Femur (tissue), 1 donor: Measurements from ENCODE around the gene INPP5D.
"Not testable (repeated sequence)": the region's sequence is repeated elsewhere in the genome, so short reads cannot be mapped to it uniquely, and the experiment has no call there.

Source experiments
- DNase-seq: peaks from one replicate; pipeline ENCODE4 v3.0.0-alpha.2; 2017

INPP5D gene

DNA sequence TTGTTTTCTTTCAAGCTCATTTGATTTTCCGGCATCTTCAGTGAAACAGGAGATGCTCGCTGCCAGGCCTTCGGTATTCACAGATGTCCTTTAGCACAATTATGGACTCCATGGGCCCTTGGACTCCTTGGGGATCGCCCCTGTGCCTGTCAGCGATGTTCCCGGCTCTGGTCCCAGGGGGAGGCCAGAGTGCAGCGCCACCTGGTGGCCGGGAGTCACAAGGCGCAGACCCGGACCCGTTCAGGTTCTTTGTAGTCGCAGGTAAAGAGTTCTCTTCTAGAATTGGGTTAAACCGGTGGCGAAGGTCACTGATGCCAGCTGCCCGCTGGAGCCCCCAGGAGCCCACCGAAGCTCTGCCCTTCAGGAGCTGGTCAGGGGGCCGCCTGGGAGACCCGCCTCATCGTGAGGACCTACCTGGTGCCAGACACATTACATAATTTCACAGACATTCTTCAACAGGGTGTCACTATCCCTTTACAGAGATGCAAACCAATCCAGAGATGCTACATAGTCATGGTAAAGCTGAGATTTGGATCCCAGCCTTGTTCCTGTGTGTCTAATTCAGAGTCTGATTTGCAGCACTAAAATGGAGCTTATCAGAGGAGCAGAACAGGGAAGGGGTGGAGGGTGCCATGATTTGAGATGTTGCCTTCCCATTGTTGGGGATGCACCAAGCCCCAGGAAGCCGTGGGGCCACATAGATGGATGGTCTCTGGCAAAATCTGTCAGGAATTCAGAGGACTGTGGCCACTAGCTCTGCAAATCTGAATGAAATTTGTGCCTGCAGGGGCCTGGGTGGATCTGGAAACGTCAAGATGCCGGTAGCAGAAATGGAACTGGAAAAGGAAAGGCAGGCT, 6.0 kb upstream of the INPP5D start:
- DNase-seq = no peak

DNA sequence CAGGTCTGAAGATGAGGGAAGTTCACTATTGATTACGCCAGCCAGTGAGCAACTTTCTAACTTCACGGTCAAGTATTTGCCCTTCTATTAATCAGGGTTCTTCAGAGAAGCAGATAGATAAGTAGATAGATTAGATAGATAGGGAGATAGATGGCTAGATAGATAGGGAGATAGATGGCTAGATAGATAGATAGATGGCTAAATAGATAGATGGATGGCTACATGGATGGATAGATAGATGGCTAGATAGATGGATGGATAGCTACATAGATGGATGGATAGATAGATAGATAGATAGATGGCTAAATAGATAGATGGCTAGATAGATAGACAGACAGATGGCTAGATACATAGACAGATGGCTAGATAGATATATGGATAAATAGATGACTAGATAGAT, 4.8 kb upstream of the INPP5D start:
- no peak for DNase-seq

DNA sequence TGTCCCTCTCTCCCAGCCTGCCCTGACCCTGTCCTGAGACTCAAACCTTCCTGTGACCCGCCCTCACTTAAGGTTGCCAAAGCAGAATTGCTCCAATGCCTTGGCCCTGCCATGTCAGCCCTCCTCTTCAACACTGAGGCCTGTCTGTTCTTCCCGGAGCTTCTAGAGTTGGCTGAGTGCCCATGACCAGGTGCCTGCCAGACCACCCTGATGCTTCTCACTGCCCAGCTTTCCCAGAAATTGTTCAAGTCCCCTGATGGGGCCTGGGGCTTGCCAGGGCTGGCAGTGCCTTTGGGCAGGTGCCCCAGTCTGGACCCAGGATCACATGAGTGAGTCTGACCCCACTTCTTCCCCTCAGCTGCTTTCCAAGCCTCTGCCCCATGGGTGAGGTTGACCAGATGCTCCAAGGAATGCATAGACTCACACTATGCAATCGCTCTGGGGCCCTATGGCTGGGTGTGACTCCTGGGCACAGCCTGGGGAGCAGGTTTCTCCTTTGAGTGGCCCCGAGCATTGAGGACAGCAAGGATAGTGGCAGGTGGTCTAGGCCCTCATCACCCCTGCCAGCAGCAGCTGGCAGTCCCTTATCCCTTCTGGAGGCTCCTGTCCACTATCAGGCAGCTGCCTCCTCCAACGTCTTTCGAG, 3.1 kb upstream of the INPP5D start:
- peak; percentile 43 for DNase-seq

DNA sequence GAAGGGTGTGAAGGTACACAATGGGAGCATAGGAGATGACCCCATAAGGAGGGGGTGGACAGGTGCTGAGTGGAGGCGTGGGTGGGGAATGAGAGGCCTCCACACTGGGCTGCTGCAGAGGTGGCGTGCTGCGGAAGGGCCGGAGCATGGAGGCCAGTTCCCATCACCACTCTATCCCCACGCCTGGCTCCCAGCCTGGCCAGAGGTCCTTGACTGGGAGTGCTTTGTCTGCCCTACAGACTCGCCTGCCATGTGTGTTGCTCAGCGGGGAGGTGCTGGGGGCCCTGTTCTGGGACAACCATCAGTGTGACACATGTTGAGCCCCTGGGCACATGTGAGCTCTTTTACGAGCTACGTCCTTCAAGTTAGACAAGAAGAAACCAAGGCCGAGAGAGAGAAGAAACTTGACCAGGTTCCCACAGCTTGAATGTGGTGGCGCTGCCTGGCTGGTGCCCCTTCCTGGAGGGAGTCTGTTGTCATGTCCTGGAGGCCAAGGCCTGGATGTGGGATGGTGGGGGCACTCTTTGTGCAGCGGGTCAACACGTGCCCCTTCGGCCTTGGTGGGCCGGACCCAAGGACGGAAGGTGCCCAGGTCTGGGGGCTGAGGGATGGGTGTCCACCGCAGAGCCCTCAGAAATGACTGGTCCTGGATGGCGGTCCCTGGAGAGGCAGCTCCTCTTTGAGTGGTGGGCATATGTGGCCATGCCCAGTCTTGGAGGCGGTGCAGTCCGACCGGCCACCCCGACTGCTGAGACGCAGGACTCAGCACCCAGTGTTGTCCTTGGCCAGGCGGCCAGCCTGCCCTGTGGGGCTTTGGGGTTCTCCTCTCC, 1.2 kb upstream of the INPP5D start:
- no peak for DNase-seq

DNA sequence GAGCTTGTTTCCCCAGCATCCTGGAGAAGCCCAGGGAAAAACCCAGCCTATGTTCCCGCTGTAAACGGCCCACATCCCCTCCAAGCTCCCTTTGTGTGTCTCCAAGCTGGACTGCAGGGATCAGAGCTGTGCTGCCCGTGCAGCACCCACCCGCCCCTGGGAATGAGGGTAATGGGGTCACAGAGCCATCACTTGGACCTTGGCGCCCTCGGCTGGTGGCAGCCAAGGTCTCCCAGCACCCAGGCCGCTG, 670 bp upstream of the INPP5D start:
- no peak for DNase-seq

DNA sequence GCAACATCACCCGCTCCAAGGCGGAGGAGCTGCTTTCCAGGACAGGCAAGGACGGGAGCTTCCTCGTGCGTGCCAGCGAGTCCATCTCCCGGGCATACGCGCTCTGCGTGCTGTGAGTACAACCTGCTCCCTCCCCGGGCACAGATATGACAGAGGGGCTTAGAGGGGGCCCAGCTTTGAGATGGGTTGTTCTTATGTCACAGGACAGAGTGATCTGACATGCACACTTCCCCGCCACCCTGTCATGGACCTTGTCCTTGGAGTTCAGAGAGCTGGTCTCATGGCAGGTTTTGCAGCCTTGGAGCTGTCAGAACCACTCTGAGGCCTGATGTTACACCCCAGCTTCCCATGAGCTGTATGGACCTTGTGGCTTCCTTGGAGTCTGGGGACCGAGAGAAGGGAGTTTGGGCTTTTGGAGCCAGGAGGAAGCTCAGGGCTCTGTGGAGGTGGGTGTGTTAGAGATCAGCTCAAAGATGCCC, 398 bp downstream of the INPP5D start:
- no peak for DNase-seq

DNA sequence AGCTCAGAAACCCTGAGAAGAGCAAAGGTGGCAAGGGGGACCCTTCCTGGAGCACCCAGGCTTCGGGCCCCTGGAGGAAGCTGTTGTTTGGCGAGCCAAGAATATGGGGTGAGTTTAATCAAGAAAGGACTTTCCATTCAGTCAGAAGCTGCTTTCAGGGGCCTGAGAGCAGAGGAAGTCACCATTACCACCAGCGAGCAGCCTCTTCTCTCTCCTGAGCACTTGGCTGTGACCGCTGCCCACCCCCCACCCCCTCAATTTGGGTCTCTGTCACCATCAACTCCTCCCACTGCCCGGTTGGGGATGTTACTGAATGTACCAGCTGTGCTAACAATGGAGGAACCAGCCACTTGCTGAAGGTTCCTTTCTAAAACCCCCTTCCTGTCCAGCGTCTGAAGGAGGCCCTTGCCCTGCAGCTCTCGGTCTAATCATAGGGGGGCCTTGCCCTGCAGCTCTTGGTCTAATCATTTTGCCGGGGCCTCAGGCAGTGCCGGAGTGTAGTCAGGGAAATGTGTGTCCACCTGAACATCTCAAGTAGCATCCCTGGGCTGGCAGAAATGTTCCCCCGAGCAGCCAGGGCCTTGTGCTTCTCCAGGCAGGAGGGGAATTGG, 943 bp downstream of the INPP5D start:
- DNase-seq = no peak

DNA sequence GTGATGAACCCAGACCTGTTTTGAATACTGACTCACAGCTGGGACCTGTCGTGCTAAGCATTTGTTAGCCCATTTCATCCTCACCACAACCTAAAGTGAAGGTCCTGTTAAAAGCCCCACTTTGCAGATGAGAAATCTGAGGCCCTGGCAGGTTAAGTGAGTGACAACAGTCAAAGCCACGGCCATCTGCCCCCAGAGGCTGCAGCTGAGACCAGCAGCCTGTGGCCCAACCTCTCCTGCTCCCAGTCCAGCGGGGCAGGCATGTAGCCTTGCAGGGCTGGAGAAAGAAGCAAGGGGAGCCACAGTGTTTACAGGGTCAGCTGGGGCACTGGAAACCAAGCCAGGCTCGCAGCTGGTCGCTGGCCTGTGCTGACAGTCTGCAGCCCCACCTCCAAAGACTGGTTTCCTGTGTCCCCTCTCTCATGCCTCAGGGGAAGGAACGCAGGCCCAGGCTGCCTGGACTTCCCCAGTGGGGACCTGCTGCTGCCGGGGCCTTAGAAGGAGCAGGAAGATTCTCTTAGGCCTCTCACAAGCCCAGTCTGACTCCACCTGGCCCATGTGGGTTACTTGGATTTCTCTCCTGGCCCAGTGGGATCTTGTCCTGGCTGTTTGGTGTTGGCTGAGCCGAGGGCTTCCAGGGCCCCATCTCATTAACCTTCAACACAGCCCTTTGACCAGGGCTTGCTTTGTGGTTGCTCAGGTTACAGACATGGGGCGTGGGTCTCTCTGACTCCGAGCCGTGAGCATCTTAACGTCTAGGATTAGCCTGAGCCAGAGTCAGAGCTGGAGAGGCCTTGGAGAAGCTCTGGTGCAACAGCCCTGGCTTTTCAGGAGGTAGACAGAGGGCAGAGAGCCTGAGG, 1.7 kb downstream of the INPP5D start:
- peak; percentile 67 for DNase-seq

DNA sequence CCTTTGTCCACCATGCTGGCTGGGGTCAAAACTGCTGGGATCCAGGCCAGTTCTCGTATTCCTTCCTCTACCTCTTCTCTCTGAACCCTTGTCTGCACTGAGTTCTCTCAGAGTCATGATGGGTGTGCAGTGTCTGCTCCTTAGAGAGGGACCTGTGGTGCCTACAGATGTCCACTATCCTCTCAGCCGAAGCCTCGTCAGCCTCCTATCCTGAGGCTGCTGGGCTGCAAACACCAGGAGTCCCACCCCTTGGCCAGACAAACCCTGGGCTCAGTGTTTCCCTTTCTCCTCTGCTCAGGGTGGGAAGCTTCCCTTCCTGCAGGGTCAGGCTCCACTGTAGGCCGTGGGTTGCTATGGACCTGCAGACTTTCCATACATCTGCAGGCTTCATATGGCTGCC, 2.3 kb downstream of the INPP5D start:
- DNase-seq = no peak

DNA sequence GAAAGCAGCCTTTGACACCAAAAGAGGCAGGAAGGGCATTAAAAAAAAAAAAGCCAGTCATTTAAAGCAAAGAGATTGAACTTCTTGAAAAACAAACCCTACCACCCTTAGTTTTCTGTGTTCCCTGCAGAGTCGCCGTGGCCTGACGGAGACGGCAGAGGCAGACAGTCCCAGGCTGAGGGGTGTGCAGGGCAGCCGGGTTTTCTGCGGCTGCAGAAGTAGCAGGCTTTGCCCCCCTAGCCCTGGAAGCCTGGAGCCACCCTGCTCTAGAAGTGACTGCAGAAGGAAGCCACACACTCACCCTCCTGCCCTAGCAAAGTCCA, 2.8 kb downstream of the INPP5D start:
- no peak for DNase-seq

DNA sequence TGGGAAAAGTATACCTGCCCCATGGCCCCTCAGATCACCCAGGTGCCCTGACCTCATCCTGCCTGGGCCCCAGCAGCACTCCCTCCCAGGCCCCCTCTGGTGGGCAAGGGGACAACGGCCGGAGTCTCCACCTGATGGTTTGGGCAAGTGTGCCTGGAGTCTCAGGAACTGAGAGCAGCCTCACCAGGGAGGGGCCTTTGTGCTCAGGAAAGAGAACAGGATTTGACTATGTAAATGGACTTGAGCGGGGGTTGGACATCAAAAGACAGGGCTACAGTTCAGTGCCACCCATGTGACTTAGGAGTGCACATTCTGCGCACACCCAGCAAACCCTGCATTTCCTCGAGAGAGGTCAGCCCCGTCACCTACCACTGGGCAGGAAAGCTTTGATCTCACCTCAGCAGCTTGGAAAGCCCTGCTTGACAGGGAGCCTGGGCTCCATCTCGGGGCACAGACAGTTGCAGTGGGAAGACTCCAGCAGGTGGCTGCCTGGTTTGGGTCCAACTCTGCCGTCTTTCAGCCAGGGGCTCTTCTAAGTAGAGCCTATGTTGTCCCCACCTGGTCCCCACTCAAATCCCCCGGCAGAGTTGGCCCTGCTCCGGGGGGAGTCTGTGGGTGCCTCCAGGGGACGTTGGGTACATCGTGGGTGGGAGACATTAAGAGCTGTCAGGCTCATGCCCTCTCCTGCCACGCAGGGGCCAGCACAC, 3.3 kb downstream of the INPP5D start:
- DNase-seq = no peak

DNA sequence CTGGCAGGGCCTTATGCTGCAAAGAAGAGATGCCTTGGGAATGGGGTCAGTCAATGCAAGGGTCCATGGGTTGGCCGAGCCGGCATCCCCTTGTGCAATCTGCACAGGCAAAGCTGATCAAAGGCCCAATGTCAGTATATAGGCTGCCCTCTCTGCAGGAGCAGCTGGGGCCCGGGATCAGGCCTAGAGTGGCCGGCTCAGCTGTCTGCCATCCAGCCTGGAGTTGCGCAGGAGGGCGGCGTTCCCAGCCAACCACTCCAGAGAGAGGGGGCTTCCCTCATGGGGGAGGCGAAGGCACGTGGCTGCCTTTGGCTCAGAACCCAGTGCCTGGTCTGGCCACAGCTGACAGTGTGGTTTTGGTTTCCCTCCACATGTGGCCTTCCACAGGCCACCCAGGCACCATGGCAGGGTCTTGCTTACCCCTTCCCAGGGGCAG, 3.9 kb downstream of the INPP5D start:
- peak; percentile 71 for DNase-seq

DNA sequence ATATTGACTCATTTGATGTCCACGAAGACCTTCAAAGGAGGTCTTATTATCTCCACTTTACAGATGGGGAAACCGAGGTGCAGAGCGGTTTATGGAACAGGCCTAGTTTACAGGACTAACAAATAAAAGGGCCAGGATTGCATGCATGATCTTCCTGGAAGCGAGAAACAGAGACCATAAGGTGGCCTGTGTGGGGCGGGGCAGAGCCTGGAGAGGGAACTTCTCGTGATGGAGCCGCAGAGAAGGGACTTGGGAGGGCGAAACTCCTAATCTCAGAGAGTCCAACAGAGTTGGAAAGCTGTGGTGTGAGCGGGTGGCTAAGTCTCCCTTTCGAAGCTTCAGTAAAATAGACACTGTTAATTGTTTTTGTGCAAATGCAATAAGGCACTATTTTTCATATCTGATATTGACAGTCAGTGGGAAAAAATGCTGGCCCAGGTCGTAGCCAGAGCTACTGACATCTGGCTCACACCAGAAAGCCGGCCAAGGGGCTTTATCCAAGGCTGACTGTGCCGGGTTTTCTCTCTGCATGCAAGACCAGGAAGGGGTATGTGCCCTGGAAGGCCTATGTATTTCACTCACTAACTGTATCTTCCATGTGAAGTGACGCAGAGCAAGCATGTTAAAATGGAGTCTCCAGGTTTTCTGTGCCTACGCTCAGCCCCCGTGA, 4.5 kb downstream of the INPP5D start:
- no peak for DNase-seq

DNA sequence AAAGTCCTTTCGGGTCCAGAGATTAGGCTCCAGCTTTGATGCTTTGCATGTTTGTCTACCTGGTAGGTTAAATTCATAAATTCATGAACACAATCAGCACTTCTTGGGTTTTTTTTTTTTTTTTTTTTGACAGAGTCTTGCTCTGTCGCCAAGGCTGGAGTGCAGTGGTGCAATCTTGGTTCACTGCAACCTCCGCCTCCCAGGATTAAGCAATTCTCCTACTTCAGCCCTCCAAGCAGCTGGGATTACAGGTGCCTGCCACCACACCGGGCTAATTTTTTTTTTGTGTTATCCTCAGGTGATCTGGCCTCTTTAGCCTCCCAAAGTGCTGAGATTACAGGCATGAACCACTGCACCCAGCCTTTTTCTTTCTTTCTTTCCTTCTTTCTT, 5.1 kb downstream of the INPP5D start:
- not testable (repeated sequence) for DNase-seq

DNA sequence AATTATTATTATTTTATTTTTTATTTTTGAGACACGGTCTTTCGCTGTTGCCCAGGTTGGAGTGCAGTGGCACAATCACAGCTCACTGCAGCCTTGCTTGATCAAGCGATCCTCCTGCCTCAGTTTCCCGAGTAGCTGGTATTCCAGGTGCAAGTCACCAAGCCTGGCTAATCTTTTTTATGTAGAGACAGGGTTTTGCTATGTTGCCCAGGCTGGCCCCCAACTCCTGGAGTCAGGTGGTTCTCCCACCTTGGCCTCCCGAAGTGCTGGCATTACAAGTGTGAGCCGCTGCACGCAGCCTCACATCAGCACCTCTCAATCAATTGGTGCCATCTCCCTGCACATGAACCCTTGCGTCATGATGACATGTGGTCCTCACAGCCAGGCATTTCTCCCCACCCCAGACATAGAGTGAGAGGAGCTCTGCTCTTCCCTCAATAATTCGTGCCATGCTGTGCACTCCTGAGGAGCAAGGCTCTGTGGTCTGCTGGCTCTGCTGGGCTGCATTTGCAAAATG, 5.9 kb downstream of the INPP5D start:
- DNase-seq = no peak

DNA sequence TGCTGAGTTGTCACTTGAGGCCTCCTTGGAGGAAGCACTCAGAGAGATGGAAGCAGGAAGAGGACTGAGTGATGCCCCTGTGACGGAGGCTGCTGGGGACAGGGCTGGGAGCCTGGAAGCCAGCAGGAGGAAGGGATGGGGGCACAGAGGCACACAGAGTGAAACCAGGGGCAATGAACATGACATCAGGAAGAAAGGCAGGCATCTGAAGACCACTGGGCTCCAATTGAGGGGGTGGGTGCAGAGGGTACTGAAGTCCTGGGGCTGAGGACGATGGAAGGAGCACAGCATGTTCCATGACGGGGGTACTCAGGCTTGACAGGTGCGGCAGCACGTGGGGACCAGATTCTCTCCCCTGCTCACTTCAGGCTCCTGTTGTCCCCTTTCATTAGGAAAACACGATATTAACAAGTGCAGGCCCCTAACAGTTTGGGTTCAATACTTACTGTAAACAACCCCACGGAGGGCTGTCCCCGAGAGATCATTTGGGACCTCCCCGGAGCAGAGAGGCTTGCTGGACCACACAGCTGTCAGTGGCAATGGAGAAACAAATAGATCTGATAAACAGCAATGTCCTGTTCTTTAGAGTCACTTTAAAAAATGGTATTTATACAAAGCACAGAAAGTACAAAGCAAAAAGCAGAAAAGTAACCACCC, 8.7 kb downstream of the INPP5D start:
- DNase-seq = no peak

DNA sequence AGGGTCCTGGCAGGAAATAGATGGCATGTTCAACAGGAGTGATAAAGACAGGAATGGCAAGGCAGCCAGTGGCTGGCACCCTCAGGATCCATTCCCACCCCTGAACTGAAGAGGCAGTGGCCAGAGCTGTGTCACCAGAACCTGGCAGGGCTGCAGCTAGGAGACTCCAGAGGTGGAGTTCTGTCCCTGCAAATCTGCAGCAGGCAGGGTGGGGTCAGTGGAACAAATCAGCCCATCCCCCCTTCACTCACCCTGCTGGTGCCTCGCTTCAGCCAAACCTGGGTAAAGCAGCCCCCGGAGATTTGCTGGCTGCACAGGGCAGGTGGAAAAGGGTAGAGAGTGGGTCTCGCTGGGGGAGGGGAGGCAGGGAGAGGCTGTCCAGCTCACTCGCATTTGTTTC, 12.7 kb downstream of the INPP5D start:
- DNase-seq = no peak

DNA sequence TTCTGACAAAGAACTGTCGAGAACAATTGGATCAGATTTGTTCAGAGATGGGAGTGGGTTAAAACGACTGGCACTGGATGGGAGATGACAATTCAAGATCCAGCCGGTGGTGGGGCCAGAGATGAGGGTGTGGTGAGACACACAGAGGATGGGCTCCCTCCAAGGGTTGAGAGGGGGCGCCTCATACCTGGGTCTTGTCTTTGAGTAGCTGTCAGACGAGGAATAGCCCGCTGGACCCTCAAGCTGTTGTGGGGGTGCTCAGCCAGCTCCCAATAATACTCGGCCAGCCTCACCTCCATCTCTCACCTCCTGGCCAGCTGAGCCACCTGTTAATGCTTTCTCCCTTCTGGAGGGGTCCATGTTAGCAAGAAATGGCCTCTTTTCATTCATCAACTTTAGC, 14.0 kb downstream of the INPP5D start:
- DNase-seq = no peak

DNA sequence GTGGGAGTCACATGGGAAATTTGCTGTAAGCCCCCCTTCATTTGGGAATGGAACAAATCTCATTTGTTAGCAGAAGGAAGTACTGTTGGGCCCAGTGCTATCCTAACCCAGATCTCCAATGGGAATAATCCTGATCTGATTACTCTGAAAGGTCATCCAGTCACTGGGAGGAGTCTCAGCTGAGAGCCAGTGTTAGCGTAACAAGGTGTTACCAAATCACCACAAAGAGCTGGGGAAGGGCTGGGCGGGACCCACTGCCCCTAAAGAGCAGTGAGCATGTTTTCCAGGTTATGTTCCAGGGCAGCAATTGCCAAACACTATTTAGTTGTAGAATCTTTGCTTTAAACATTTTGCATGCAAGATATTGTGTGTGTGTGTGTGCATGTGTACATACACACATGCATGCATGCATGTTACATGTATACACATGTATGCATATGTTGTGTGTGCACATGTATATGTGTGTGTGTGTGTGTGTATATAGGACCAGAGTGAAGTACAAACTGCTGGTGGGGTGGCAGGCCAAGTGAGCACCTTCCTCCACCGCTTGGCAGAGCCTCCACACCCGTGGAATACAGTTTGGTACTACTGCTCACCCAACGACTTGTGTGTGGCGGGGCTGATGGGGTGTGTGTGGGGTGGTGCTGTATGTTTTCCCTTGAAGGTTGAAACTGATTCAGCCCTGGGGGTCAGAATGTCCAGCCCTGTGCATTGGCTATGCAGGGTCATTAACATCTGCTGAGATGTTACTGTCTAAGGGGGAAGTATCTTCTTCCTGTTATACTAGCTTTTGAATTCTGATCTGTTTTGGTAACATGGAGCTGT, 15.2 kb downstream of the INPP5D start:
- DNase-seq = no peak

DNA sequence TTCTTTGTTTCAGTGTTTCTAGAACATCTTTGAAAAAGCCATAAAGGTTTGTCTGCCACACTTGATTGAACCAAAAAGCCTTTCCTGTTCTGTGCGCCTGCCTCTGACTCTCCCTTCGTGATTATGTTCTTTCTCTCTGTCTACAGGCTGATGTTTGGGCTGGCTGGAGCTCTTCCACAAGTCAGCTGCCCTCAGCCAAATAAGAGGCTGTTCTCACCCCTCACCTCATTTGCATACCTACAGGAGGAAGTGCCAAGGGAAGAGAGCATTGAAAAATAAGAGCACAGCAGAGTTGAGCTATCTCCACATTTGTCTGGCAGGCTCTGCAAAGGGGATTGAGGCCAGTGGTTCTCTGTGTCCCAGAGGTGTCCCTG, 15.8 kb downstream of the INPP5D start:
- no peak for DNase-seq
